NB4 (cell line): ENCODE measurements around the gene NMB.

Experiments used
- POLR2A ChIP-seq: IDR thresholded peaks from 2 replicates; pipeline ENCODE4 v1.6.1; 2011; ENCODE audit warnings: mild to moderate bottlenecking; ENCODE audit not compliant: insufficient read length; ENCODE audit errors: extremely low read depth
- TF ChIP-seq, protein P1 (sequence below): IDR thresholded peaks from one replicate; pipeline ENCODE4 v1.5.1; 2012; ENCODE audit warnings: low read depth, low read length

DNA sequence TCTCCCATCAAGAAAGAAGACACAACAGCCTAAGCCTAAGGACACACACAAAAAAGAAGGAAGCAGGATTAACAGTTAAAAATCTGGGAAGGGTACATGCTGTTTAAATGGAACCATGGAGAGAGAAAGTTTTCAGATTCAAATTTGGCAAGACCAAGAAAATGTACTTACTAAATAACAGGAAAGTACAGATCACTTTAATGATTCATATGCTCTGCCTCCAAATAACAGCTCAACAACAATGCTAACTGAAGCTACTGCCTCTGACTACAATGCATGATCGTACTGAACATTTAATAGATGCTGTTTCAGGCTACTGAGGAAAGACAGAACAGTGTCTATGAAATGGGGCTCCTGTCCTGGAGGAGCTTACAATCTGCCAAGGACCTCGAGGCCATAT lies 8.4 kb upstream of the NMB start:
- TF ChIP-seq, protein P1, sequence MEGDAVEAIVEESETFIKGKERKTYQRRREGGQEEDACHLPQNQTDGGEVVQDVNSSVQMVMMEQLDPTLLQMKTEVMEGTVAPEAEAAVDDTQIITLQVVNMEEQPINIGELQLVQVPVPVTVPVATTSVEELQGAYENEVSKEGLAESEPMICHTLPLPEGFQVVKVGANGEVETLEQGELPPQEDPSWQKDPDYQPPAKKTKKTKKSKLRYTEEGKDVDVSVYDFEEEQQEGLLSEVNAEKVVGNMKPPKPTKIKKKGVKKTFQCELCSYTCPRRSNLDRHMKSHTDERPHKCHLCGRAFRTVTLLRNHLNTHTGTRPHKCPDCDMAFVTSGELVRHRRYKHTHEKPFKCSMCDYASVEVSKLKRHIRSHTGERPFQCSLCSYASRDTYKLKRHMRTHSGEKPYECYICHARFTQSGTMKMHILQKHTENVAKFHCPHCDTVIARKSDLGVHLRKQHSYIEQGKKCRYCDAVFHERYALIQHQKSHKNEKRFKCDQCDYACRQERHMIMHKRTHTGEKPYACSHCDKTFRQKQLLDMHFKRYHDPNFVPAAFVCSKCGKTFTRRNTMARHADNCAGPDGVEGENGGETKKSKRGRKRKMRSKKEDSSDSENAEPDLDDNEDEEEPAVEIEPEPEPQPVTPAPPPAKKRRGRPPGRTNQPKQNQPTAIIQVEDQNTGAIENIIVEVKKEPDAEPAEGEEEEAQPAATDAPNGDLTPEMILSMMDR: no peak
- no peak for TF ChIP-seq POLR2A
